Effector CD8-positive, alpha-beta T cell (primary cell): ENCODE measurements around the gene KCNQ5.

ENCODE experiments used
- DNase-seq: peaks from one replicate; lab custom pipeline; 2025; lab: John Stamatoyannopoulos, UW

Gene KCNQ5

DNA sequence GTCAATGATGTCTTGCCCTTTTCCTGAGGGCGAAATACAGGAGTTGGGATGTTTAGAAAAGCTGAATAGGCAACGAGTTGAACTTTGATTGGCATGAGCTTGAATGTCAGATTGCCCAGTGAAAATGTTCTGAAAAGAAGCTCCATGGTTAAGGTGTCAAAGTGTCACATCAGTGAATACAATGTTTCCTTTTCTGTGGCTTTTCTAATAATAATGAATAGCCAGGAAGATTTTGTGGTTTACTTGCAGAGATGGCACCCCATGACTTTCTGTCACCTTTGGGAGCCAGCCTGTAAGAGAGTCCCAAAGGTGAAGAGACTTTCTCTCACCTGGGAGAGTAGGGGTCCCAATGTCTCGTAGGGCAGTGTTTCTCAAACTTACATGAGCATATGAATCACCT is 119.2 kb downstream of the KCNQ5 start:
- no peak for DNase-seq

DNA sequence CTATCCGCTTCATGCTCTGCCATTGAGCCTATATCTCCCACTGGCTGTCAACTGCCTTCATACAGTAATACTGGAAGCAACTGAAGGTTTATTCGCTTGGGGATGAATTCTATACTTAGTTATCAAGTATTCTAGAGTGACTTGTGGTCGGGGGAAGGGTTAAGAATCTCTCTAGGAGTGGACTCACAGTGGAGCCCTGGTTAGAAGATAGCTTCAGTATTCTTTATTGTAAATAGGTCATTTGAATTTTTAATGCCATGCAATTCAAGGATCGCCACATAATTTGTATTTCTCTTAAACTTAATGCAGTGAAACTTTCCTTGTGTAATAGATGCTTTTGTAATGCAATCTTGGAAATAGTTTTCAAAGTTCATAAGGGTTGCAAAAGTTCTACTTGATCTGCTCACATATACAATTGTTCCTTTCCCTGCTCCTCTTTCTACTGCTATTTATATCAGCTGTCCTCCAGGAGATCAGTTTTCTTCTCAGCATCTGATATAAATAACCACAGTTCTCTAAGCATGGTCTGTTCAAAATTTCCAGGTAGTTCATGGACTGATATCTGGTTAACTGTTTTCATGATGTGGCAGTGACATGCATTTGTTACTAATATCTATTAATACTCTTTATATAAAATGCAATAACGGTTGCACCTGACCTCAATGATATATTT is 120.3 kb downstream of the KCNQ5 start:
- DNase-seq = no peak

DNA sequence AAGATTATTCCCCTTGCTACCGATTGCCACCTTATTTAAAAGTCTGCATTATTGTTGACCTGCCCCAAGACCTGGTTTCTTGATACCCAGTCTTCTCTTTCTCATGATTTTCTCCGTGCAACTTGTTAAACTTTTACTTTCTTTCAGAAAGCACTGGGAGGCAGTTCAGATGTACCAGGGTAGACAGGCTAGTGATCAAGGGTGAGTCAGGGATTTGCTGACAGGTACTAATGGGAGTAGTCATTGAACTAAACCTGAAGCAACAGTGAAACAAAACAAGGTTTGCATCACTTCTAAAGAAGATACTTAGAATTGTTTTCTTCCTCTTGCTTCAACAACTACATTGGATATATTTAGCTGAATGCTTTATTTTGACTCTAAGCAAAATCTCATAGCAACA is 124.4 kb downstream of the KCNQ5 start:
- DNase-seq = no peak

DNA sequence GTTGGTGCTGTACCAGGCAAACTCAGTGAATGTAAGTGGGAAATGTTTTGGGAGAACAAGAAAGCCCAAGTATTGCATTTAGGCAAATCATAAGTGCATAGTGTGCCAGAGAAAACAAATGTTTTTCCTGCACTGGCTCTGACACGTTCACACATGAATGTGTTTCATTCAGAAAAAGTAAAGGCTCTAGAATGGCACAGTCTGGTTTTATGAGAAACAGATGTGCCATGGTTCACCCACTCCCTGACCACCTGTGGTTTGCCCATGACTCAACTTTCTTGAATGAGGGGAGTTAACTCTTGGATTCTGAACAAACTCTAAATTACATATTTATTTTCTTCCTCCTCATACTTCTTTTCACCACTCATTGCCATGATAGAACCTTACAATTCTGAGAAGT is 126.9 kb downstream of the KCNQ5 start:
- no peak for DNase-seq

DNA sequence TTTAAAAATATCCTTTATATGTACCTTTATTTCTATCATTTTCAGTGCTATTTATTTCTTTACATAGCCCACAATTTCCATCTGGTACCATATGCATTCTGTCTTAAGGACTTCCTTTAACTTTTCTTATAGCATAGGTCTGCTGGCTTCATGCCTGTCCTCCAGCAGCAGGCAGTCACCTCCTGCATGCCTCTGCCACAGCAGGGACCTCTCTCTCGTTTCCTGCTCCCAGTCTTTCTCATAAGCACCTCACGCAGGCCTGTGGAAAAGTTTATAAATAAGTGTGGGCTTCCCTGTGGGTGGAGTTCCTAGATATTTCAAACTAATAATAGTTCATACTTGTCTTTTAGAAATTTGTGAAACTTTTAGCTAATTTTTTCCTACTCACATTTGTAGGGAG is 133.9 kb downstream of the KCNQ5 start:
- no peak for DNase-seq

DNA sequence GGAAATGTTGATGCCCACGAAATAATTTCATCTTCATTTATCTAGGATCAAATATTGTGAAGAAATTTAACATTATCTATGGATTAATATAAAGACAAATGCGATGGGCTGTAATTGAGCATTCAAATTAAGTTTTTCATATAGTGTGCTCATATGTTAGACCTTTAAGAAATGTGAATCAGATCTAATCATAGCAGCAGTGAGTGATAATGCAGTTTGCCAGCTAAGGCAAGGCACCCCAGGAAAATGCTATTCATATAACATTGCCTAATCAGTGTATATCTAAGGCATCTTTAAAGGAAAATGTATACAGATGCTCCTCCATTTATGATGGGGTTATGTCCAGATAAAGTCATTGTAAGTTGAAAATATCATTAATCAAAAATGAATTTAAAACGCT is 135.2 kb downstream of the KCNQ5 start:
- DNase-seq = no peak

DNA sequence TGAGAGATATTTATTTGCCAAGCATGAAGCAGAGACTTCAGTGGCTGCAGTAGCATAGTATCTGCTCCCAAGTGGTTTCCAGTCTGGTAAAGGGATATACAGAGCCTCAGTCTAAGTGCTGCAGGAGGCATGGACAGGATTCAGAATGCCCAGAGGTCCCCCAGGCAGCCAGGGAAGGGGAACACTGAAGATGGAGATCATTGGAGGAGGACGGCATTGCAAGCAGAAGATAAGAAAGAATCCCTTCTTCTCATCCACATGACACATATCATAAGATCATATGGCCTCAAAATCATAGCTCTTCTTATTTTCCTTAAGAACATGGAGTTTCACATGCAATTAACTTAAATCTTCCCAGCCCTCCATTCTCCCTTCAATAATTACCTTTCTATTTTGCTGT is 136.1 kb downstream of the KCNQ5 start:
- DNase-seq = no peak

DNA sequence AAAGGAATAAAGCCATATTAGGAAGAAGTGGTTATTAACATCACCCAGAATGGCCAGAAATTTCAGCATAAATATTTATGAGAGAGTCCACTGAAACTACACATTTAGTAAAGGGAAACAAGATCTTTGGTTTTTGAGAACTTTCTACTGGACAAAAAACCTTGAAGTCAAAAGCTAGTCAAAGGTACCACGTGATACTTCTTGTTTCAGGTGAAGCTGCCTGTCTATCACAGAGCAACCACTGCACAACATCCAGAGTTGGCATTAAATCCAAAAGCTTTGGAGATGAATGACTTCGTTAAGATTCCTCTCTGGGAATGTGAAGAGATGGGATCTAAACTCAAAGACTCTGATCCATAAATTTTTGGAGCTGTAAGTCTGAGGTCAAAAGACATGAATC is 137.0 kb downstream of the KCNQ5 start:
- no peak for DNase-seq

DNA sequence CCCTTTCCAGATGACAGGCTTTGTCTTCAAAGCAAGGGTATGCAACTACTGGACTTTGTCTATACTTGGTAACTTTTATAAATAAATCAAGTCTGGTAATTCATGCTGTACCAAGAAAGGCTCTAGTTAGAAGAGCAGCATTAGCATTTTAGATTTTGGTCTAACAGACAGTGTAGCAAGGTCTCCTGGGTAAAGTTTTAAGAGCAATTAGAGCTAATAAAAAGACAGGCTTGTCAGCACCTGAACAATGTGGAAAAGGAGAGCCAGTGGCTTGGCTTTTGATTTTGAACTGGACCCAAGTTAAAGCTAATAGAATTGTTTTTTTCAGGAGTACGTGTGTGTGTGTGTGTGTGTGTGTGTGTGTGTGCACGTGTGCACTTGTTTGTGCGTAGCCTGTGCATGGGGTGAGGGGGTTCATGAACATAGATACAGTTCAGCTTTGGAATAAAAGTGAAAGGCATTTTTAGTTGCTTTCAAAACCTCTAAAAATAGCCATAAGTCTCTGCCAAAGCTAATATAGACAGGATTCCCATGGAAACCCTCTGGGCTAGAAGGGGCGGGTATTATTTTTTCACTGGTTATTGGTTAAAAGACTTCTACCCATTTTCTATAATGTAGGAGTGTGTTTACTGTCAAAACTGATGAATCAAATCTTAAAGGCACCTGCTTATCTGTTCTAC is 138.4 kb downstream of the KCNQ5 start:
- DNase-seq = no peak

DNA sequence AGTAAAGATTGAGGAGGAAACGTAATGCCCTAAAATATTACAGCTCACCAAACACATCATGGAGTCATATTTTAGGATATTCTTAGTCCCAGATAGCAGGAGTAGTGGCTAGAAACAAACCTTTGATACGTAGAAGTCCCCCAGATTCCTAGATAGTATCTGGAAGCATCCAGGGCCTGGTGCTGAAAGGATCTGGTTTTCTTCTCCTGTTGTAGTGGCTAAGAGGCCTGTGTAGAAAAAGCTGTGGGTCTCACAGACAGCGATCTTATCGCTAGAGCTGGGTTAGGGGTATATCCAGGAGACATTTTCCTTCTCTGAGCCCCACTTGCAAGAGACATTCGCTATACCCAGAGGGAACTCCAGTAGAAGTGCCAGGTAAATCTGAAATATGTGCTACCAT is 139.9 kb downstream of the KCNQ5 start:
- DNase-seq = no peak

DNA sequence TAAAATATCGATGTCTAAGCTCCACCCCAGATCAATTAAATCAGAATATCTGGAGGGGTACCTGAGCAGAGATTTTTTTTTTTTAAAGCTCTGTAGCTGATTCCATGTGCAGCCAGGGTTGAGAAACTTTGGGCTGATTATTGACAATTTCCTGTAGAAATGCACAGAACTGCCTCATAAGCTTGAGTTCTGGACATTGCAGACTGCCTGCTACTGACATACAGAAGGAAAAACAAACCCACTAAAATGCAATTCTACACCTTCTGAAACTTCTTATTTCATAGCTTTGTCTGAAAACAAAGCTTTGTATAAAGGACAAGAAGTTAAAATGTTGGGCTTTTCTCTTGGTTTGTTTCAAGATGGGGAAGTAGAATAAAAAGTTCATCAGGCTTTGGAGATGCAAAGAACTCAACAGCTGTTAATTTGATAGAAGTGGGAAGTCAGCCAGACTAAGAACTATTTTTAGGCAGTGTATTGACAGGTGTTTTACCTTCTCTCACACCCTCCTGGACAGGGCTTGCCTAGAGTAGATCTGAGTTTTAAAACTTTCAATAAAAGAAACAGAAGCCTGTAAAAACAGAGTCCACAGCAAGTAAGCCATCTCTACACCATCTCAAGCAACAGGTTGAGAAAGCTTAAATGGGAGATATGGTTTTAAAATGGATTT is 147.7 kb downstream of the KCNQ5 start:
- no peak for DNase-seq

DNA sequence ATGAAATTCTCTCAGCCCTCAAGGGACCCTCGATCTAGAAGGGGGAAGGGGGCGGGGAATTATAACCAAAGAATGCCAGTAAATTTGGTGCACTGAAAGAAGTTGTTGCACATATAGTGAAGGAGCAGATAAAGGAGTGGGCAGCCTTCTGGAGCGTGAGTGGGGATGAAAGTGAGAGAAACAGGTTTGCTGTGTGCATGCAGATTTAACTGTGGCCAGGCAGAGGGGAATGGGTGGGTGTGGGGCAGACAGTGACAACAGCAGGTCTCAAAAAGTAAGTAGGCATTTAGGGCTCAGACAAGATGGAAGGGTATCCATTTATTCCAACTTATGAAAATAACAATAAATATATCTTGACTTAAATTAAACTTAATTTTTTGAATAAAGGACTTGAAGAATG is 149.1 kb downstream of the KCNQ5 start:
- no peak for DNase-seq

DNA sequence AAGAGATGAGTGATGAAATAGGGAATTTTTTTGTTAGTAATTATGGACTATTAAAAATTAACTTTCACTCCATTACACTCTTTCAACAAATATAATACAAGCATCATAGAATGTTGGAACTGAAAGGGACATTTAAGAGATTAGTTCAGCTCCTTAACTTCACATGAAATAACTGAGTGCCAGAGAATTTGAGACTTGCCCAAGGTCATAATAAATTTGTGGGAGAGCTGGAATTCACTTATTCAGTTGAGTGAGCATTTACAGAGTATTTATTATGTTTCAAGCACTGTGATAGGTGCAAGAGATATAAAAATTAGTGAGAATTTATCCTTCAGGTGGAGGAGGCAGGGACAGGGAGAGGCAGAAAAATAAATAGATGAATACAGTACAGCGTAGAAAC is 154.6 kb downstream of the KCNQ5 start:
- no peak for DNase-seq

DNA sequence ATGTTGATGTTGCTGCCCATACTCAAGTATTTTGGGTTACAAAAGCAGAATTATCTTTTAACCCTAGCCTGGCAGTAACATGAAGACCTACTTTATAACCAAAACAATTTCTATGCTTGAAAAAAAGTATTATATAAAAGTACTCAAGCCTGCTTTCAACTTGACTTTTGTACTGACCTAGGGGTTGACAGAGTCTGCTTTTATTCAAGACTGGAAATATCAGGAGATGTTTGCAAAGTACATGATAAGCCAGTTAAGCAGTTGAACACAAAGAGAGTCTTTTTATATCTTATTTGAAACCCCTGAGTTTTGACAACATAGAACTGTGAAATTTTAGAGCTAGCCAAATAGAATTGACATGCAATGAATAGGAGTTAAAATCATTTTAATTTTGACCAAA is 159.8 kb downstream of the KCNQ5 start:
- DNase-seq = no peak

DNA sequence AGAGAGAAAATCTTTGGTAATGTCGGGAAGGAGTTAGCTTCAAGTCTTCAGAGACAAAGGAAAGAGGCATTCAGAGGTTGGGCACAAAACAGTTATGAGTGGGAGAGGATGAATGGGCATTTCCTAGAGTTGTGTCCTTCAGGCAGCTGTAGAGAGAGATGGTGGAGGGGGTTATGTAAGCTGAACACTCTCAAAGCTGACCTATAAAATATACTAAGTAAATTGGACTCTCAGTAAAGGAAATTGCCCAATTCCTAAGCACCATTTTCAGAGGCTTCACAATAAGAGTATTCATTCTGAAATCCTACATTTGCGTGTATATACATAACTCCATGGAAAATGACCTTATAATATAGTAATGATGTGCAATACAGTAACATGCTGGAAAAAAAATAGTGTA is 161.2 kb downstream of the KCNQ5 start:
- DNase-seq = no peak

DNA sequence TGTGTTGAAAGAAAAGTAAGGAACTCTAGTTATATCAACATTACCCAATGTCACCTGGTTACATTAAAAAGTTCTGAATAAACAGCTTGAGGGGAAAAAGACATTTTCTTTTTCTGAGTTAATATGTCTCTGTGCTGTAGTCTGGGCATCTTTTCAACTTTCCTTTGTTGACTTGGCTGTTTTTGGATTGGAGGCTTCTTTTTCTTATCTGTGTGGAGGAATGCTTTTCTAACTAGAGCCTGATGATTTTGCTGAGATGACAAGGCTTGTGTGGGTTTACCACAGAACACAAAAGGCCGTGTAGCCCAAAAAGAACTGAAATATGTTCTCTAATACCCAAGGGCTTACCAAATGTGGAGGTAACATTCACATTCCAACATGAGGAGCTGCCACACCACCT is 161.8 kb downstream of the KCNQ5 start:
- no peak for DNase-seq

DNA sequence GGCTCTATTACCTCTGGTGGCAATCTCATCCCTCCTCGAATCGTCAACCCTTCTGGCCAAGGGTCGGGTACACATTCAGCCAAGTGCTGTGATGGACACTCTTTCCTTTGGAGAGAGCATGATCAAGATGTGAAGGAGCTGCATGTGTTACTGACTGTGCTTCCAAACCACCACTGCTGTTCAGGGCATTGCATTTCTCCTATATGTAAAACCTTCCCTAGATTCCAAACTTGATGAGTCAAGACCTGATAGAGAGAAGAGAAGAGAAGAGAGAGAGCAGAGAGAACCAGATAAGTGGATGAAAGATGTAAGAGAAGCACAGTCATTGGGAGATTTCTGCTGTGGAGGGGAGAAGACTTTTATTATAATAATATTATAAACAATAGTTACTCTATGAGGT is 162.2 kb downstream of the KCNQ5 start:
- DNase-seq = no peak

DNA sequence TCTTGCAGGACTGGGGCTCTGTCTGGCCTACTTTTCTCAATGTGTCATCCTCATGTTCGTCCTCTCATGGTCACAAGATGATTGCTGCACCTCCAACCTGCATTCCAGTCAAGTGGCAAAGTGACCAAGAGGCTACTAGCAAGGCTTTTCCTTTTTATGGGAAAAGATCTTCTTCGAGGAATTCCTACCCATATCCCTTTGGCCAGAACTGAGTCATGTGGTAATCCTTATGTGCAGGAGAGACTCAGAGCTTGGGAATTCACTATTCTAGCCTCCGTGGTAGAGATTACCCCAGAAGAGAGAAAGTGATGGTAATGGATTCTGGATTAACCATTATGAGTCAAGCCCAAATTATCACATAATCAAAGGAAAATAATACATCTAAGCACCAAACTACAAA is 162.7 kb downstream of the KCNQ5 start:
- no peak for DNase-seq

DNA sequence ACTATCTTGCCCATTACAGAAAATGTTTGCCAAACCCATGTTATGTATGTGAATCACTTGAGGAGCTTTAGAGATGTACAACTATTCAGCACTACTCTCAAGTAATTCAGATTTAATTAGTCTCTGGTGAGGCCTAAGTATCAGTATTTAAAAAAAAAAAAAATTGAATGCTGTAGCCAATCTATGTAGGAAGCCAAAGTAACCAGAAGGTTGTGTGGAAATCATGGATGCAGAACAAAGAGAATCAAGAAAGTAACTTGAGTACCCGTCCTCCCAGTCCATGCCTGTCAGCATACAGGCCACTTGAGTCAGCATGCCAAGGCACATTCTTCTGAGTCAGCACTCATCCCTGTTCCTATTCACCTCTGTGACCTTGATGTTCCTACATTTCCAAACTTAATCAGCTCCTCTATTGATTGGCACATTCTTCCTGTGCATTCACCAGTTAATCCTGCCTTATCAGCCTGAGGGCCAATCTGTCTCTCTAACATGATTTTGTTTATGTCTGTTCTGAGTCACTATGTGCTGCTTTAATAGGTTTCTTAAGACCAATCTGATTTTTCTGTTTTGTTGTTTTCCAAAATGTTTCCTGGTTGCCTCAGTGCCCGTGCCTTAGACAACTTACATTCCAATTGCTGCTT is 165.6 kb downstream of the KCNQ5 start:
- no peak for DNase-seq

DNA sequence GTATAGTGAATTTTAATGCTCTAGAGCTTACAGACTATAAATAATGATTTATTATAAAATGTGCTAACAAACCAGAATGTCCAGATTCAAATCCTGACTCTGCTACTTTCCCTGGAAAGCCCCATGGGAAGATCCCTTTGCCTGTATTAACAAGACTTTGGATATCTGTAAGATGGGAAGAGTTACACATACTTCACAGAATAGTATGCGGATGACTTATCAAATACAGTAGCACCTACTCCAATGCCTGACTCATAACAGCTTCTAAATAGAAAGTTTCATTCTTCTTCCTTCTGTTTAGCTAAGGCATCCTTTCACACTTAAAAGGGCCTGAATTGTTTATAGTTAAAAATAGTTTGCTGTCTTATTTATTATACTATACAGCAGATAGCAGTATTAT is 166.3 kb downstream of the KCNQ5 start:
- DNase-seq = no peak

DNA sequence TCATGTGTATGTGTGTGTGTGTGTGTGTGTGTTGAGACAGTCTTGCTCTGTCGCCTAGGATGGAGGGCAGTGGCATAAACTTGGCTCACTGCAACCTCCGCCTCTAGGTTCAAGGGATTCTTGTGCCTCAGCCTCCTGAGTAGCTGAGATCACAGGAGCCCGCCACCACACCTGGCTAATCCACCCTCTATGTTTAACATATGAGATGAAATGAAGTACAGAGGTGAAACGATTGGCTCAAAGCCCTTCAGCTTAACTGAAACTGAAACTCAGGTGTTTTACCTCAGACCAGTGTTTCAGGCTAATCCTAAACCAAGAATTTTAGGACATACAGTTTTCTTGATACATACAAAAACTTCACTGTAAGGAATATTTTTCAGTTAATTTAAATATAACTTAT is 167.3 kb downstream of the KCNQ5 start:
- no peak for DNase-seq

DNA sequence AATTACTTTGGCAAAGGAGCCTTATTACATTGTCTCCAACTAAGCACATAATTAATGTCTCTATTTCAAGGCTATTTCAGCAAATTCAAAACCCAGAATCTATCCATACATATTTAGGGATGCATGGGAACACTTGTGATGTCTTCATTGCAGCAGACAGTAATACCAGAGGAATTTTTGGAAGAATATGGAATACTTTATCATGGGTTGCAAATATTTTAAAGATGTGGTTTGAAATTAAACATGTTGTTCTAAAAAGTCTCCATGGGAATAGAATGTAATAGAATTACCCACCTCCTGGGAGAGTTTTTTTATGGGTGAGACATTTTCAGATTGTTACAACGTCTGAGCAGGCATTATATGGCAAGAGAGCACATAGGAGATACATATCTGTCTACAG is 170.8 kb downstream of the KCNQ5 start:
- no peak for DNase-seq
